Stimulated activated memory B cell treated with anti-CD40 and anti-IgM and Interleukin-4, amounts not matched to agents 10 μg/mL and 1 μg/mL and 100 μg/mL, for 72 hours (primary cell): ENCODE data around the gene VAMP5.
"Not testable (repeated sequence)": the region's sequence is repeated elsewhere in the genome, so short reads cannot be mapped to it uniquely, and the experiment has no call there.

Source experiments
- ATAC-seq: fragments of 150-1000 bp; cut with Tn5 transposase; 2 replicates; pipeline ENCODE4 v1.10.0; 2021
- H3K27ac Mint-ChIP-seq: one replicate; pipeline ENCODE4 v1.8.0; 2022; ENCODE audit warnings: mild to moderate bottlenecking, mixed read lengths
- H3K27me3 Mint-ChIP-seq: one replicate; pipeline ENCODE4 v1.8.0; 2022; ENCODE audit warnings: mixed read lengths
- H3K36me3 Mint-ChIP-seq: one replicate; pipeline ENCODE4 v1.8.0; 2022; ENCODE audit warnings: mixed read lengths
- H3K4me1 Mint-ChIP-seq: one replicate; pipeline ENCODE4 v1.8.0; 2022; ENCODE audit warnings: mixed read lengths
- H3K4me3 Mint-ChIP-seq: one replicate; pipeline ENCODE4 v1.8.0; 2022; ENCODE audit warnings: mild to moderate bottlenecking, moderate library complexity, mixed read lengths
- H3K9me3 Mint-ChIP-seq: one replicate; pipeline ENCODE4 v1.8.0; 2022; ENCODE audit warnings: mixed read lengths

The VAMP5 gene

GRCh38 chr2:85600951-85601770 is 16.9 kb downstream of the VAMP5 start:
- no peaks in the 10 kb centered on the region for H3K9me3 Mint-ChIP-seq
- peak overlapping the region; percentile 92 for H3K4me3 Mint-ChIP-seq
- peaks cover 54% of the 10 kb centered on the region for H3K4me1 Mint-ChIP-seq
- H3K36me3 Mint-ChIP-seq, result peaks cover 7% of the 10 kb centered on the region
- no peak for ATAC-seq
- H3K27me3 Mint-ChIP-seq, result no peaks in the 10 kb centered on the region
- peak overlapping the region; percentile 91 for H3K27ac Mint-ChIP-seq

GRCh38 chr2:85601771-85602475 is 17.7 kb downstream of the VAMP5 start:
- peaks cover 12% of the 10 kb centered on the region for H3K36me3 Mint-ChIP-seq
- H3K4me1 Mint-ChIP-seq, result peaks cover 50% of the 10 kb centered on the region
- peak; percentile 66 for ATAC-seq
- H3K27me3 Mint-ChIP-seq, result no peaks in the 10 kb centered on the region
- peak overlapping the region; percentile 91 for H3K27ac Mint-ChIP-seq
- no peaks in the 10 kb centered on the region for H3K9me3 Mint-ChIP-seq
- peak overlapping the region; percentile 92 for H3K4me3 Mint-ChIP-seq

- ATAC-seq, result peak; percentile 99
- peaks cover 47% of the 10 kb centered on the region for H3K4me1 Mint-ChIP-seq
Observed at GRCh38 chr2:85602476-85603234, 18.4 kb downstream of the VAMP5 start, which contains the start of gene TMEM150A. TSS of gene TMEM150A (minus strand) at chr2:85602698. CDS start at chr2:85601948, 750 bp downstream.

GRCh38 chr2:85604133-85604444 is 19.9 kb downstream of the VAMP5 start:
- H3K9me3 Mint-ChIP-seq, H3K27me3 Mint-ChIP-seq, H3K27ac Mint-ChIP-seq, ATAC-seq: not testable (repeated sequence)
- Mint-ChIP-seq H3K4me3 (peak overlapping the region; percentile 92), H3K36me3 (peaks cover 26% of the 10 kb centered on the region), H3K4me1 (peaks cover 58% of the 10 kb centered on the region)

More at GRCh38 chr2:85602476-85603234, 18.4 kb downstream of the VAMP5 start, which contains the start of gene TMEM150A:
- Mint-ChIP-seq H3K36me3 (peaks cover 15% of the 10 kb centered on the region), H3K9me3 (no peaks in the 10 kb centered on the region), H3K4me3 (peak within 1 kb of the TSS; percentile 92), H3K27me3 (no peaks in the 10 kb centered on the region), H3K27ac (peak within 1 kb of the TSS; percentile 91)

- H3K9me3 Mint-ChIP-seq, result no peaks in the 10 kb centered on the region
- no peaks in the 10 kb centered on the region for H3K27me3 Mint-ChIP-seq
- peaks cover 60% of the 10 kb centered on the region for H3K4me1 Mint-ChIP-seq
- H3K4me3 Mint-ChIP-seq, result no peak overlapping the region
- no peak for ATAC-seq
- peaks cover 28% of the 10 kb centered on the region for H3K36me3 Mint-ChIP-seq
- H3K27ac Mint-ChIP-seq, result no peak overlapping the region
Observed at GRCh38 chr2:85604568-85605339, 20.5 kb downstream of the VAMP5 start.

GRCh38 chr2:85605406-85606115 is 21.3 kb downstream of the VAMP5 start:
- H3K9me3 Mint-ChIP-seq, result no peaks in the 10 kb centered on the region
- H3K4me3 Mint-ChIP-seq, result no peak overlapping the region
- peaks cover 53% of the 10 kb centered on the region for H3K4me1 Mint-ChIP-seq
- H3K36me3 Mint-ChIP-seq, result peaks cover 23% of the 10 kb centered on the region
- H3K27me3 Mint-ChIP-seq, result no peaks in the 10 kb centered on the region
- no peak for ATAC-seq
- H3K27ac Mint-ChIP-seq, result no peak overlapping the region

- H3K9me3 Mint-ChIP-seq, result no peaks in the 10 kb centered on the region
- no peaks in the 10 kb centered on the region for H3K27me3 Mint-ChIP-seq
- no peak overlapping the region for H3K27ac Mint-ChIP-seq
- H3K4me3 Mint-ChIP-seq, result no peak overlapping the region
- H3K36me3 Mint-ChIP-seq, result peaks cover 23% of the 10 kb centered on the region
- peaks cover 49% of the 10 kb centered on the region for H3K4me1 Mint-ChIP-seq
- ATAC-seq, result no peak
Observed at GRCh38 chr2:85606116-85606455, 21.9 kb downstream of the VAMP5 start.

GRCh38 chr2:85607268-85608215 is 23.3 kb downstream of the VAMP5 start:
- H3K36me3 Mint-ChIP-seq, result peaks cover 23% of the 10 kb centered on the region
- H3K9me3 Mint-ChIP-seq, result no peaks in the 10 kb centered on the region
- H3K4me1 Mint-ChIP-seq, result peaks cover 44% of the 10 kb centered on the region
- no peak overlapping the region for H3K4me3 Mint-ChIP-seq
- no peak for ATAC-seq
- no peak overlapping the region for H3K27ac Mint-ChIP-seq
- no peaks in the 10 kb centered on the region for H3K27me3 Mint-ChIP-seq

- Mint-ChIP-seq H3K27ac (peak overlapping the region; percentile 89), H3K9me3 (no peaks in the 10 kb centered on the region), H3K4me3 (peak overlapping the region; percentile 95), H3K36me3 (peaks cover 23% of the 10 kb centered on the region), H3K27me3 (no peaks in the 10 kb centered on the region), H3K4me1 (peaks cover 28% of the 10 kb centered on the region)
- no peak for ATAC-seq
Observed at GRCh38 chr2:85611217-85611704, 27.0 kb downstream of the VAMP5 start.

GRCh38 chr2:85611705-85612587 is 27.7 kb downstream of the VAMP5 start, which contains the start of gene C2orf68:
TSS of gene C2orf68 (minus strand) at chr2:85612066. CDS start at chr2:85611984, 82 bp downstream.
- peaks cover 25% of the 10 kb centered on the region for H3K4me1 Mint-ChIP-seq

GRCh38 chr2:85613717-85614515 is 29.7 kb downstream of the VAMP5 start:
- no peak for ATAC-seq
- no peaks in the 10 kb centered on the region for H3K9me3 Mint-ChIP-seq
- H3K4me3 Mint-ChIP-seq, result no peak overlapping the region
- peaks cover 7% of the 10 kb centered on the region for H3K36me3 Mint-ChIP-seq
- H3K4me1 Mint-ChIP-seq, result peaks cover 27% of the 10 kb centered on the region
- H3K27me3 Mint-ChIP-seq, result no peaks in the 10 kb centered on the region
- peak overlapping the region; percentile 89 for H3K27ac Mint-ChIP-seq

More at GRCh38 chr2:85611705-85612587, 27.7 kb downstream of the VAMP5 start, which contains the start of gene C2orf68:
- Mint-ChIP-seq H3K4me3 (peak within 1 kb of the TSS; percentile 95), H3K36me3 (peaks cover 17% of the 10 kb centered on the region), H3K27ac (peak within 1 kb of the TSS; percentile 89), H3K27me3 (no peaks in the 10 kb centered on the region), H3K9me3 (no peaks in the 10 kb centered on the region)
- peak; percentile 88 for ATAC-seq

GRCh38 chr2:85614757-85615156 is 30.5 kb downstream of the VAMP5 start:
- not testable (repeated sequence) for H3K4me3 Mint-ChIP-seq, H3K27me3 Mint-ChIP-seq, H3K27ac Mint-ChIP-seq, ATAC-seq, H3K9me3 Mint-ChIP-seq, H3K36me3 Mint-ChIP-seq
- peaks cover 24% of the 10 kb centered on the region for H3K4me1 Mint-ChIP-seq
